GM12892 (cell line): Measurements from ENCODE around the gene METAP2.

Experiments used
- DNase-seq: peaks from one replicate; pipeline ENCODE4 v3.0.0; 2011; ENCODE audit not compliant: insufficient read length
- FAIRE-seq: peaks from 2 replicates; lab custom pipeline; 2011; peaks lifted over from hg19 to GRCh38; lab: Jason Lieb, UNC
- POLR2A ChIP-seq: IDR thresholded peaks from 2 replicates; pipeline ENCODE4 v1.6.1; 2011; ENCODE audit warnings: low read depth, low read length, control low read depth
- POLR2AphosphoS5 ChIP-seq: IDR thresholded peaks from 2 replicates; pipeline ENCODE4 v1.6.1; 2011; ENCODE audit warnings: low read depth, low read length, control low read depth
- TAF1 ChIP-seq: IDR thresholded peaks from 2 replicates; pipeline ENCODE4 v1.6.1; 2011; ENCODE audit warnings: low read depth, mild to moderate bottlenecking, control low read depth, low read length, borderline replicate concordance

METAP2 gene

GRCh38 chr12:95499772-95500171 lies 25.8 kb downstream of the METAP2 start:
- no peak for FAIRE-seq
- TF ChIP-seq POLR2AphosphoS5: no peak
- no peak for TF ChIP-seq POLR2A
- no peak for TF ChIP-seq TAF1
- no peak for DNase-seq

GRCh38 chr12:95504140-95504539 lies 30.2 kb downstream of the METAP2 start:
- FAIRE-seq (no peak), DNase-seq (no peak)
- TF ChIP-seq POLR2AphosphoS5: no peak
- TF ChIP-seq TAF1: no peak
- TF ChIP-seq POLR2A: no peak

- FAIRE-seq (no peak), DNase-seq (no peak)
- TF ChIP-seq TAF1 (no peak), POLR2A (no peak), POLR2AphosphoS5 (no peak)
Measured at GRCh38 chr12:95505039-95505438, 31.1 kb downstream of the METAP2 start.

- TF ChIP-seq TAF1 (no peak), POLR2A (no peak), POLR2AphosphoS5 (no peak)
- DNase-seq: no peak
Measured at GRCh38 chr12:95506707-95507523, 33.0 kb downstream of the METAP2 start.

GRCh38 chr12:95509300-95509699 lies 35.3 kb downstream of the METAP2 start:
- FAIRE-seq (no peak), DNase-seq (no peak)
- TF ChIP-seq POLR2AphosphoS5 (no peak), POLR2A (no peak), TAF1 (no peak)

More at GRCh38 chr12:95506707-95507523, 33.0 kb downstream of the METAP2 start:
- FAIRE-seq: no peak

GRCh38 chr12:95511977-95512376 lies 38.0 kb downstream of the METAP2 start:
- FAIRE-seq (no peak), DNase-seq (no peak)
- TF ChIP-seq POLR2AphosphoS5 (no peak), POLR2A (no peak), TAF1 (no peak)

- no peak for FAIRE-seq
- DNase-seq: no peak
- TF ChIP-seq TAF1: no peak
- no peak for TF ChIP-seq POLR2AphosphoS5
- TF ChIP-seq POLR2A: no peak
Measured at GRCh38 chr12:95513599-95513998, 39.6 kb downstream of the METAP2 start.

- DNase-seq: no peak
- TF ChIP-seq POLR2A (no peak), POLR2AphosphoS5 (no peak), TAF1 (no peak)
- no peak for FAIRE-seq
Measured at GRCh38 chr12:95515197-95515596, 41.2 kb downstream of the METAP2 start.

- no peak for FAIRE-seq
- TF ChIP-seq POLR2A (no peak), POLR2AphosphoS5 (no peak)
- DNase-seq: no peak
Measured at GRCh38 chr12:95516757-95517156, 42.8 kb downstream of the METAP2 start.

GRCh38 chr12:95517246-95517645 lies 43.3 kb downstream of the METAP2 start:
- FAIRE-seq (no peak), DNase-seq (no peak)
- TF ChIP-seq TAF1 (no peak), POLR2A (no peak), POLR2AphosphoS5 (no peak)

- DNase-seq (no peak), FAIRE-seq (no peak)
- TF ChIP-seq TAF1 (no peak), POLR2A (no peak), POLR2AphosphoS5 (no peak)
Measured at GRCh38 chr12:95518944-95519343, 45.0 kb downstream of the METAP2 start.

- DNase-seq: no peak
- FAIRE-seq: no peak
- TF ChIP-seq POLR2A (no peak), TAF1 (no peak), POLR2AphosphoS5 (no peak)
Measured at GRCh38 chr12:95520816-95521215, 46.9 kb downstream of the METAP2 start.
